Epidermal melanocyte (primary cell): Measurements from ENCODE around the gene CCDC154.

ENCODE experiments used
- DNase-seq: peaks from one replicate; pipeline ENCODE4 v3.0.0; 2011; ENCODE audit warnings: low spot score; ENCODE audit not compliant: insufficient read length

The CCDC154 gene

GRCh38 chr16:1425616-1426370, 18.6 kb downstream of the CCDC154 start:
- DNase-seq, result no peak

GRCh38 chr16:1424028-1424427, 20.3 kb downstream of the CCDC154 start:
- no peak for DNase-seq

- no peak for DNase-seq
Measured at GRCh38 chr16:1422076-1422475, 22.3 kb downstream of the CCDC154 start.

DNA sequence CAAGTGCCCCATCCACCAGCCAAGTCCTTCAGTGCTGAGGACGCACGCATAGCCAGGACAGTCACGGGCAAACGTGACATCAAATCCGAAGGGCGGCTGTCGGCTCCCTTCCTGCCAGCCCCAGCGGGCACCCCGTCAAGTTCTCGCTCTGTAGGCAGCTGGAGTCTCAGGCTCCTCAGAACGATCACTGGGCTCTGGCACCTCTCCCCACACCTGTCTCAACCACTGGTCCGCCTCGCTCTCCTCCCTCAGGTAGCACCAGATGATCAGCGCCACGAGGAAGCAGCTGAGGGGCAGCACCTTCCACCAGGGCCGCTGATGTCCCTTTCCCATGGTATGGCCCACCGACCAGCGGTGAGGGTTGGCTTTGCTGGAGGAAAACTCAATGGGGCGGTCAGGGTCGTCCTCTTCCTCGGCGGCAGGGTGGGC, 24.2 kb downstream of the CCDC154 start:
- no peak for DNase-seq

DNA sequence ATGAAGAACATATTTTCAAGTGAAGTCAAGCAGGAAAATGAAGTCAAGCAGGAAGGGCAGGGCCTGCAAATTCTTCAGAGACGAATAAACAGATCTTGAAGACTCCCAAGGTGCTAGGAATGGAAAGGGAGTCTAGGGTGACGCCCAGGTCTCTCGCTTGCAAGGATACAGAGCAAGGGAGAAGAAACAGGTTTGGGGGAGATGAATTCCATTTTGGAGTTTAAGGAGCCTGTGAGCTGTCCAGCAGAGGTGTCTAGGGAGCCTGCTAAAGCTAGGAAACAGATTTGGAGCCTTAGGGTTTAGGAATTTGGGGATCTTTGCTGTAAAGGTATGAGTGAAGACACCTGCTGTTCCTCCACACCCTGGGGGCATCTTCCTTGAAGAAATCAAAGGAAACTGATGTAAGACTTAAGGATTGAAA, 27.8 kb downstream of the CCDC154 start:
- DNase-seq, result no peak

- DNase-seq, result peak; percentile 76
Measured at GRCh38 chr16:1414532-1415260, 29.7 kb downstream of the CCDC154 start, which contains the start of gene UNKL. Gene UNKL, minus strand, starts transcription at chr16:1414704. Its CDS starts 13 bp downstream, at chr16:1414691.

DNA sequence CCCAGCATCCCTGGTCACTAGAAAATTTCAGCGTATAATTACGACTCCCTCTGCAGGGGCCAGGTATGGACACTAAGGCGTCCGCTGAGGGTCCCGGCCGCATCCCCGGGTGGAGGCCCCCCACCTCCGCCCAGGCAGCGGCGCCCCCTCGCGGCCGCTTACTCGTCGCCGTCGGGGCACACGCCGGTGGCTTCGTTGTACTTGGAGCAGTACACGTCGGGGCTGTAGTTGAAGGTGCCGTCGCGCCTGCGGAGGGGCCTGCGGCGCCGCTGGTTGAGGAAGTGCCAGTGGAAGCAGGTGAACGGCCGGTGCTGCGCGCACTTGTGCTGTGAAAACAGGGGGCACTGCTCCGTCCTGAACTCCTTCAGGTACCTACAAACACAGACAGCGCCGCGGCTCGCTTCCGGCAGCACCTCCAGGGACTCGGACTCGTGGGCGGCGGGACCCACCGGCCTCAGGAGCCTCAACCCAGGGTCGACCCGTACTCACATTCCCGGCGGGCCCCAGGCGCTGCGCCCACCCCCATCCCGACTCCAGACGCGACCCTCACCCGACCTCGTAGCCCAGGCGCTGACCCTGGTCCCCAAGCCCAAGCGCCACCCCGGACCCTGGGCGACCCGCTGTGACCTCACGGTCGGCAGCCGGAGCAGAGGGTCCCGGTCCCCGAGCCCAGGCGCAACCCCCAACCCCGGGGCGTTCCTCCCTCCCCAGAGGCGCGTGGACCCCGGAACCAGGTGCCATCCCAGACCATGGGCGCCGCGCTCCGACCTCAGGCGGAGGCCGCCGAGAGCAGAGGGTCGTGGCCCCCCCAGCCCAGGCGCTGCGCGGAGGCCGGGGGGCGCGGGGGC, 30.4 kb downstream of the CCDC154 start:
- peak; percentile 62 for DNase-seq

DNA sequence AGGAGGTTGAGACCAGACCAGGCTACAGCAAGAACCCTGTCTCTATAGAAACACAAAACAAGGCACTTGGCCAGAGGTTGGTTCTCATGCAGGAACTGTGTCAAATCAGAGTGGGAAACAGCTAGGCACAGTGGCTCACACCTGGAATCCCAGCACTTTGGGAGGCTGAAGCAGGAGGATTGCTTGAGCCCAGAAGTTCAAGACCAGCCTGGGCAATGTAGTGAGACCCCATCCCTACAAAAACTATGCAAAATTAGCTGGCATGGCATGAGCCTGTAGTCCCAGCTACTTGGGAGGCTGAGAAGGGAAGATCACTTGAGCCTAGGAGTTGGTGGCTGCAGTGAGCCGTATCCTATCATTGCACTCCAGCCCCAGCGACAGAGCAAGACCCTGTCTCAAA, 31.5 kb downstream of the CCDC154 start:
- no peak for DNase-seq

- peak; percentile 96 for DNase-seq
Measured at GRCh38 chr16:1408171-1408837, 36.1 kb downstream of the CCDC154 start.

GRCh38 chr16:1407753-1408152, 36.6 kb downstream of the CCDC154 start:
- DNase-seq, result no peak

DNA sequence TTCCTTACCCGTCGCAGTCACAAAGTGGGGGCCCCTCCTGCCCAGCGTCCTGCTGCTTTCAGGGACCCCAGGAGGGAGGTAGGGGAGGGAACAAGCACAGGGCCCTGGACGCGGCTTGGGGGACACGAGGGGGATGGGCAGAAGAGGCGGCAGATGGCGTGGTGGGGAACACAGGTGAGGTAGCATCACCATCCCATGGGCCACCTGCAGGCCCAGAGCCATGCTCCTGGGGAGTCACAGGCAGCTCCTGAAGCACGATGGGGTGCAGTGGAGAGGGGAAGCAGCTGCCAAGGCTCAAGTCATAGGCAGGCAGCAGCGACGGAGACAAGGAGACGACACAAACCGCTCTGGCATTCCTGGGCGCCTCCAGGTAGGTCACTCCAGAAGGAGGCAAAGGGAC, 40.6 kb downstream of the CCDC154 start:
- no peak for DNase-seq

DNA sequence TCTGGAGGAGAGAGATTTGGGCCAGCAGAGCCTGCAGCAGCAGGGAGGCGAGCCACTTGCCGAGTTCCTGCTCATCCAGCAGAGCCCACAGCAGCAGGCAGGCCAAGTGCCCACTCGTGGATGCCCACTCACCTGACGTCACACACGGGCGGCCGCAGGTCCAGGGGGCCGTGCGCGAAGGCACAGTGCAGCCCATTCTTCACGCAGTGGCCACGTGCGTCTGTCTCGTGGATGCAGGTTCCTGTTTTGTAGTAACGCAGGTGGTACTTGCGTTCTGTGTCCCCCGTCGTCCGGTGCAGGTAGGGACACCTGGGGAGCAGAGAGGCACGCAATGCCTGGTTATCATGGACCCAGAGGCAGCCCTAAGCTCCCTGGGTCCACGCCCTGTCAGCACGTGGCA, 41.3 kb downstream of the CCDC154 start:
- no peak for DNase-seq

- no peak for DNase-seq
Measured at GRCh38 chr16:1401758-1402154, 42.6 kb downstream of the CCDC154 start.

DNA sequence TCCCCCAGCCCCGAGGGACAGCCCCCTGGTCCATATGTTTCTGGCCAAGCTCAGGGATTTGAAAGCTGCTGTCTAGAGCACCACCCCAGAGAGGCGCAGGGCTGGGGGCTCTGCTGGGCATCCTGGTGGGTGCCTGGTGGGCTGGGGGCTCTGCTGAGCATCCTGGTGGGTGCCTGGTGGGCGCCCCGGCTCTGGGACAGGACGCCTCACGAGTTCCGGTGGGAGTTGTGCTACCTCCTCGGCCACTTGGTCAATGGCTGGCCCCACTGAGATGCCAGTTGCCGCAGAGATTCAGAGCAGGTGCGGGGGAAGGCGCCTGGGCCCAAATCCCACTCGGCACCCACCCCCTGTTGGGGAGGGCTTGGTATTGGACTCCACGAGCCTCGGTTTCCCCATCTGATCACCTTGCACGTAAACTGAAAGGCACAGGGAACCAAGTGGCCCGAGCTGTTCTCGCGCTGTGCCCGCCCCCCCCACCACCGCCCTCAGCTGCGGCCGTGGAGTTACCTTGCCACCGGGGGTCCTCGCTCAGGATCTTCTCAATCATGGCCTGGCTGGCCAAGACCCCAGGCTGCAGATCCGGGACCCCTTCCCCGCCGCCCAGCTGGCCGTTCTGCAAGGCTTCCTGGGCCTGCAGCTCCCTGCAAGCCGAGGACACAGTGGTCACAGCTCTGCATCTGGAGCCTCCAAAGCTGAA, 43.1 kb downstream of the CCDC154 start:
- no peak for DNase-seq

DNA sequence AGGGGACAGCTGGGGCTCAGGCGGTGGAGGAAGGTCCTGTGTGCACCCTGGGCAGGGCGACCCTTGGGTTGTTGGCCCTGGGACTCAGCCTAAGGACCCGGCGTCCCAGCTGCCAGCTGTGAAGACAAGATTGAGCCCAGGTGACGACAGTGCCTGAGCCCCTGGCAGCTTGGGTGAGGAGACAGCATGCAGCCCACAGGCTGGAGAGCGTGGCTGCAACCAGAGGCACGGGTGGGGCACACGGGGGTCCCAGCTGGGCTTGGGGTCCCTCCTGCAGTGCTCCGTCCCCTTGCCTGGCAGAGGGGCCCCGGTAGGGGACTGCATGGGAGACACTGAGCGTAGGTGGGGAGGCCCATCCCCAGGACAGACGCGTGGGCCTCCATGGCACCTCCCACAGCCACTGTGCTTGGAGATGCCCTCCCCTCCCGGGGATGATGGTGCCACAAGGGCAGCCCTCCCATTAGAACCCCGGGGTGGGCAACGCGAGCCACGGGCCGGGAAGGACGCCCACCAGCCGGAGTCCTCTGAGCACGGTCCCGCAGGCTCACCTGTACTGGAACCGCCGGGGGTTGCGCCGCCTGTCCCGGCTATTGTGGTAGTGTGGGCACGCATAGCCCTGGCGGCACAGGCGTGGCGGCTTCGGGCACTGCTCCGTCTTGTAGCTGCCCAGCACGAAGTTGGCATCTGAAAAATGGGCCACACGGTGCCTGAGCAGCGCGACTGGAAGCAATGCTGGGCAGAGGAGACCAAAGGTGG, 45.4 kb downstream of the CCDC154 start:
- DNase-seq, result no peak

GRCh38 chr16:1398351-1398750, 46.0 kb downstream of the CCDC154 start:
- no peak for DNase-seq

DNA sequence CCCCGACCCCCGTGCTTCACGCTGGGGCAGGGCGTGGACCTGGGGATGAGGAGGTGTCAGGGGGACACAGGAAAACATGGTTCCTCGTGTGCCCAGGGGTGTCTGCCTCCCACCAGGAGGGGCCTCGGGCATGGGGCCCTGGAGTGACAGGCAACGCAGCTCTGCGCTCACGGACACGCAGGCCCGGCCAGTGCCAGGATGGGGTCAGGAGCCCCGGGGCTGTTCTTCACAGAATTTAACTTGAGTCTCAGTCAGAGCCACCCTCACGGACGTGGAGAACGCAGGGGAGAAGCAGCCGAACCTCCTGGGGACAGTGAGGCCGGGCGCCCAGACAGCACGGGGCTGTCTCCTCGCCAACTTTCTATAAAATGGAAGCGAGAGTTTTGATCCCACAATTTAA, 46.6 kb downstream of the CCDC154 start:
- DNase-seq, result no peak

DNA sequence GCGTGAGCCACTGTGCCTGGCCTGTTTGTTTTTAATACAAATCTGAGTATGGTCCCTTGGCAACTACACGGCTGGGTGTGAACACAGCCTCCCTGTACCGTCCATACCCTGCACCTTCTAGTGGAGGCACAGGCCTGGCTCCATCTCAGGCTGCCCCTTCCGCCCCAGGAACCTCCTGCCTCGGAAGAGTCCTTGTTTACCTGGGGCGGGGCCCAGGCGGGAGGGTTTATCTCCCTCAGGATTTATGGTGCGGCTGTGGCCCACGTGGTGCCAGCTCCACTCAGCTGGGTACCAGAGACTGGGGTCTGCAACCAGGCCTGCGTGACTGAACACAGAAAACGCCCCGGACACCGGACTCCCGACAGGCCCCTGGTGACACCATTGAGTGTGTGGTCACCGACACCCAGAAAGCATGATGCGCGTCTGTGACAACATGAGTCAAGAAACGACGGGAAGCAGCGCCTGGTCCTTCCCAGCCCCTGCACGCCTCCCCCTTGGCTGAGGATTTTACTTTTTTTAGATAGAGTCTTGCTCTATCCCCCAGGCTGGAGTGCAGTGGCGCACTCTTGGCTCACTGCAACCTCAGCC, 48.8 kb downstream of the CCDC154 start:
- no peak for DNase-seq

GRCh38 chr16:1394367-1394951, 49.9 kb downstream of the CCDC154 start:
- no peak for DNase-seq
